GM12865 (cell line): Measurements from ENCODE around the gene PLD5.

Experiments
- DNase-seq: peaks from one replicate; pipeline ENCODE4 v3.0.0; 2010; ENCODE audit warnings: low read depth
- H3K4me3 ChIP-seq: 2 replicates; pipeline ENCODE4 v1.5.1; 2011; ENCODE audit warnings: mild to moderate bottlenecking, low read depth, low read length, control low read depth
- CTCF ChIP-seq: IDR thresholded peaks from 2 replicates; pipeline ENCODE4 v1.5.1; 2011; ENCODE audit warnings: low read length, control low read depth, low read depth, inconsistent platforms; ENCODE audit not compliant: insufficient read depth; ENCODE audit errors: missing control alignments

PLD5 gene

DNA sequence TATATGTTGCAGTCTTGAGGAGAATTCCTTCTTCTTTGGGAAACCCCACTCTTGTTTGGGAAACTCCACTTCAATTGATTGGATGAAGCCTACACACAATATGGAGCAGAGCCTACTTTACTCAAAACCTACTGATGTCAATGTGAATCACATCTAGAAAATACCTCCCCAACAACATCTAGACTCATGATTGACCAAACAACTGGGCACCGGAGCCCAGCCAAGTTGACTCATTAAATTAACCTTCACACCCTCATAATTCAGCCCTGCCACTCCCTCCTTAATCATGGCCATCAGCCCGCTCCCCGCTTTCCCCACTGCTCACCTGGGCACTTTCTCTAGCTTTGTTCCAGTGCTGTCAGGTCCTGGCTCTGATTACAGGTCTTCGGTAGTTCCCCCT, 317.5 kb downstream of the PLD5 start:
- H3K4me3 ChIP-seq: no peak overlapping the region
- DNase-seq: no peak
- no peak for TF ChIP-seq CTCF

DNA sequence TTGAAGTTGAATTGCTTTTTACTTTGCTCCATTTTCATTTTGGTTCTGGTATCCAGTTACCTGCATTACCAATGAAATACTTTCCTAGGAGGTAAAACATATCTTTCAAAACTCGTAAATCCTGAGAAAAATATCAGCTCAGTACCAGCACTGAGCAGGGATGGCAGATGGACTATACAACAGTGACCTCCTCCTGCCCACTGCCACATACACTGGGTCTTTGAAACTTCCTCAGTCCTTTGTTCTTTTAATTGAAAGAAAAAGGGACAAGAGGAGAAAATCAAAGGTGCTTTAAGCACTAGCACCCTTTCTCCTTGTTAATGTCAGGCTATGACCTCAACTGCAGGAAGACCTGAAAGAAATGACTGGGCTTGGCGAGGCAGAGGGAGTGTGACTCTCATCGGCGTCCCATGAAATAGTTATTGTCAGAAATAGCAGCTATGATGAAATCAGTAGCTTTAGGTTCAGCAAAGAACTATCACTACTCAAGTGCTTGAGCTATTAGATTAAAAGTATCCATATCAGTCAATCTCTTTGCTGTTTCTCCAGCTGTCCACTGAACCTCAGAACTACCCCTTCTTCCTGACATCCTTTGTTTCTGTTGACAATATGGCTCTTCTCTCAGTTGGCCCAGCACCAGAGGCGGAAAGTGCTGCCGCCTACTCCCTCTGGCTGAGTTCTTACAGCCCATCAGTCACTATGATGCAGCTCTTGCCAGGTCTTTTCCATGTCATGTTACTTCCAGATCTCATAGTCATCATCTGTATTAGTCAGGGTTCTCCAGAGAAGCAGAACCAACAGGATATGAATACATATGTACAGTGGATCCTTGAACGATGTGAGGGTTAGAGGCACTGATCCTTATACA, 318.6 kb downstream of the PLD5 start:
- TF ChIP-seq CTCF: no peak
- DNase-seq: no peak
- H3K4me3 ChIP-seq: no peak overlapping the region

- DNase-seq: no peak
- no peak overlapping the region for H3K4me3 ChIP-seq
- TF ChIP-seq CTCF: no peak
Observed at GRCh38 chr1:242203262-242203661, 321.2 kb downstream of the PLD5 start.

GRCh38 chr1:242201090-242201489, 323.4 kb downstream of the PLD5 start:
- DNase-seq: no peak
- H3K4me3 ChIP-seq: no peak overlapping the region
- no peak for TF ChIP-seq CTCF

- no peak overlapping the region for H3K4me3 ChIP-seq
- DNase-seq: no peak
Observed at GRCh38 chr1:242199776-242200458, 324.6 kb downstream of the PLD5 start.

More at GRCh38 chr1:242199776-242200458, 324.6 kb downstream of the PLD5 start:
- no peak for TF ChIP-seq CTCF
